B cell (primary cell): ENCODE measurements around the gene ALDH8A1. TPM values are rescaled to one million over a fixed set of nuclear protein-coding genes. Genes with fewer than 3 reads are reported as not detected.

ENCODE experiments used
- ATAC-seq: fragments of 200-7000 bp; cut with Tn5 transposase; one replicate; pipeline ENCODE4 v1.10.0; 2021; ENCODE audit warnings: low read depth, mild to moderate bottlenecking, moderate number of reproducible peaks, moderate library complexity
- CTCF ChIA-PET: fragments of 350-600 bp; sonication (Branson Sonifier 250); formaldehyde crosslinking; loops from one replicate; lab custom pipeline; 2021; ENCODE audit warnings: antibody characterized with exemption, inconsistent platforms; lab: Charles Lee
- POLR2A ChIA-PET: fragments of 350-600 bp; sonication (Branson Sonifier 250); formaldehyde crosslinking; loops from one replicate; lab custom pipeline; 2021; ENCODE audit warnings: antibody characterized with exemption; lab: Charles Lee
- DNase-seq: peaks from one replicate; pipeline ENCODE4 v3.0.0; 2013
- H2AFZ ChIP-seq: 2 replicates; pipeline ENCODE4 v1.6.1; 2012; ENCODE audit warnings: mild to moderate bottlenecking, low read depth, low read length; ENCODE audit not compliant: insufficient read depth, poor library complexity, severe bottlenecking
- H3K27ac ChIP-seq, 2 donors: 1 replicate in 1 of 2; 2 replicates in 1 of 2; pipeline ENCODE4 v1.5.1; 2012 to 2013; ENCODE audit warnings: low read length in 2 of 2, mild to moderate bottlenecking in 2 of 2, moderate library complexity in 1 of 2
- H3K27me3 ChIP-seq, 4 experiments: fragments of 200-600 bp in 1 of 4; sonication (generic) in 1 of 4; replicated peaks in 1 of 4; 1 replicate in 2 of 4; 2 replicates in 2 of 4; pipeline versions ENCODE4 v1.6.1 to v1.7.0; 2013 to 2016; ENCODE audit warnings: low read length in 3 of 4, mild to moderate bottlenecking in 2 of 4, mixed read lengths in 1 of 4, moderate library complexity in 1 of 4; ENCODE audit not compliant: insufficient read depth in 4 of 4, control insufficient read depth in 3 of 4; ENCODE audit errors: control extremely low read depth in 1 of 4
- H3K36me3 ChIP-seq, 2 experiments: replicated peaks in 1 of 2; 1 replicate in 1 of 2; 2 replicates in 1 of 2; pipeline versions ENCODE4 v1.6.1 to v1.7.1; 2013; ENCODE audit warnings: low read length in 1 of 2; ENCODE audit not compliant: insufficient read depth in 2 of 2, control insufficient read depth in 1 of 2; ENCODE audit errors: control extremely low read depth in 1 of 2, extremely low read depth in 1 of 2
- H3K4me1 ChIP-seq, 2 donors: fragments of 200-600 bp in 1 of 2; sonication (generic) in 1 of 2; 1 replicate in 1 of 2; 2 replicates in 1 of 2; pipeline versions ENCODE4 v1.5.1 to v1.6.1; 2013 to 2017; ENCODE audit warnings: low read length in 2 of 2; ENCODE audit not compliant: control insufficient read depth in 2 of 2, insufficient read depth in 2 of 2
- H3K4me2 ChIP-seq: replicated peaks from 2 replicates; pipeline ENCODE3; 2012; ENCODE audit warnings: mild to moderate bottlenecking, low read depth, low read length; ENCODE audit not compliant: poor library complexity, severe bottlenecking
- H3K4me3 ChIP-seq, 5 experiments: fragments of 200-600 bp in 1 of 5; sonication (generic) in 1 of 5; 1 replicate in 3 of 5; 2 replicates in 2 of 5; pipeline versions ENCODE4 v1.5.1 to v1.7.0; 2011 to 2016; ENCODE audit warnings: low read length in 4 of 5, mild to moderate bottlenecking in 4 of 5, low read depth in 2 of 5, control low read depth in 1 of 5, moderate library complexity in 1 of 5; ENCODE audit not compliant: insufficient read depth in 1 of 5; ENCODE audit errors: control extremely low read depth in 1 of 5, extremely low read depth in 1 of 5
- H3K79me2 ChIP-seq: fragments of 200-600 bp; sonication (generic); one replicate; pipeline ENCODE4 v1.6.0; 2016; ENCODE audit warnings: low read length; ENCODE audit not compliant: control insufficient read depth, insufficient read depth
- H3K9ac ChIP-seq: fragments of 200-600 bp; sonication (generic); 2 replicates; pipeline ENCODE4 v1.6.1; 2017; ENCODE audit warnings: mild to moderate bottlenecking, low read length, moderate library complexity
- H3K9me3 ChIP-seq, 3 donors: one replicate each; pipeline versions ENCODE4 v1.6.1 to v1.7.1; 2013; ENCODE audit warnings: low read length in 2 of 3; ENCODE audit not compliant: control insufficient read depth in 2 of 3, insufficient read depth in 1 of 3; ENCODE audit errors: control extremely low read depth in 1 of 3
- H4K20me1 ChIP-seq: 2 replicates; pipeline ENCODE4 v1.6.0; 2012; ENCODE audit warnings: mild to moderate bottlenecking, low read length; ENCODE audit not compliant: insufficient read depth, control insufficient read depth, poor library complexity, severe bottlenecking
- H3K27ac Mint-ChIP-seq: one replicate; pipeline ENCODE4 v1.8.0; 2021; ENCODE audit warnings: mixed read lengths
- H3K27me3 Mint-ChIP-seq: one replicate; pipeline ENCODE4 v1.8.0; 2021; ENCODE audit warnings: mixed read lengths
- H3K4me1 Mint-ChIP-seq: one replicate; pipeline ENCODE4 v1.8.0; 2021; ENCODE audit warnings: mixed read lengths
- H3K4me3 Mint-ChIP-seq: one replicate; pipeline ENCODE4 v1.8.0; 2021; ENCODE audit warnings: mixed read lengths
- H3K9me3 Mint-ChIP-seq: one replicate; pipeline ENCODE4 v1.8.0; 2022; ENCODE audit warnings: mixed read lengths; ENCODE audit not compliant: insufficient read depth
- EZH2 ChIP-seq: IDR thresholded peaks from 2 replicates; pipeline ENCODE4 v1.6.1; 2012; ENCODE audit warnings: borderline replicate concordance, low read depth, mild to moderate bottlenecking, moderate library complexity, low read length; ENCODE audit not compliant: insufficient read depth, poor library complexity, severe bottlenecking
- WGBS: methylation state at CpG from one replicate; pipeline ENCODE4 v1.1.5; 2013; ENCODE audit warnings: missing lambda C conversion rate; ENCODE audit not compliant: insufficient coverage; 5-methylcytosine and 5-hydroxymethylcytosine counted together
- intact Hi-C: fragments of 100-400 bp; cut with micrococcal nuclease; formaldehyde crosslinking; loops from one replicate; pipeline ENCODE4 v1.10.0; 2022
- polyA plus RNA-seq: library from polyadenylated mRNA; depleted of rRNA; stranded (reverse); fragments of >200 nt; gene quantifications from 2 replicates; pipeline ENCODE4 v1.2.3, GENCODE V29; 2012
- total RNA-seq, 2 donors: library from RNA; stranded (reverse); fragments of 120-200 nt in 1 of 2; gene quantifications; 1 replicate in 1 of 2; 2 replicates in 1 of 2; pipeline versions ENCODE4 v1.2.3 to v1.2.4, GENCODE V29; 2013 to 2022
- TF ChIP-seq, protein P1 (sequence below): fragments of 200-600 bp; IDR thresholded peaks from one replicate; pipeline ENCODE4 v1.8.0; 2022; ENCODE audit warnings: antibody characterized with exemption, mild to moderate bottlenecking

The ALDH8A1 gene
- total and polyA plus RNA-seq, 2 donors (not counting 1 experiment from before 2014, with no cell fraction given): 0.49 to 1.1 TPM

DNA sequence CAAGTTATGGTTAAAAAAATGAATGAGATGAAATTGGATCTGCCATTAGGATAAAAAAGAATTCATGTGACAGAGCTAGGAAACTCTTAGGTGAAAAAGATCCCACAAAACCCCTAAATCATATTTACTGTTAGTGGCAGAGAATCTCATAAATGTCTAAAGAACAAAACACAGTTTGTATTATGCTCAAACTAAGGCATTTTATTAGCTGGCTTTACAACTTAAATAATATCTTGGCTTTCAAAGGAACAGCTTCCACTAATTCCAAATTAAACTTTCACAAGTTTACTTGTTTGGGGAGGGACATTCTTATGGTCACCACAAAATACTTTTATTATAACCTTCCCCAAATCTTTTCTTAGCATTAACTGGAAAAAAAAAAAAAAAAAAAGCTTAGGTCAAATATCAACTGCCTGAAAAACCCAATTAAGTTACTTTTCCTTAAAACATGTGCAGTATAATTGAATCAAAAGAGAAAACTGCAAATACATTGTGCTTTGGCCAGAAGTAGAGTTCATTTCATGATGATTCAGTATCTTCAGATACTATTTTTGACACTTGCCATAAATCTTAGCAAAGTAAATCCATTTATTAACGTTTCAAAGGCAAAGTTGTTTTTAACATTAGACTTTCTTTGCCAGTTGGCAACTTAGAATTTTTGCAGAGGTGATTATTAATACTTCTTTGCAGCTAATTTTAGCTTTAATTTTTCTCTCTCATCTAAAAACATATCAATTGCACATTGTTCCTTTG, 14.7 kb upstream of the ALDH8A1 start:
- peaks cover 4 to 36% of the 10 kb centered on the region in 2 experiments for H3K36me3 ChIP-seq
- no peaks in the 10 kb centered on the region for H3K4me1 ChIP-seq
- ATAC-seq: no peak
- no peak overlapping the region for H3K4me2 ChIP-seq
- no peaks in the 10 kb centered on the region for H3K79me2 ChIP-seq
- no peak overlapping the region for H2AFZ ChIP-seq
- Mint-ChIP-seq H3K4me3 (no peak overlapping the region), H3K9me3 (peaks cover 5% of the 10 kb centered on the region), H3K4me1 (no peaks in the 10 kb centered on the region), H3K27me3 (no peaks in the 10 kb centered on the region), H3K27ac (no peak overlapping the region)
- intact Hi-C loops: no loop called here
- POLR2A ChIA-PET: no interaction called here
- no CpG with 5 or more reads among the region's 1 CpG for WGBS
- no peak for DNase-seq
- H3K9ac ChIP-seq: no peak overlapping the region
- no peak overlapping the region for H3K27ac ChIP-seq
- no peak overlapping the region for H3K4me3 ChIP-seq
- CTCF ChIA-PET: interaction anchor here (0.5 to 1.8 kb wide), 3 partner anchors 24 to 872 kb away, joined by 3 to 6 read pairs (median 3); no protein-coding TSS in a partner anchor
- H3K9me3 ChIP-seq: no peaks in the 10 kb centered on the region
- H4K20me1 ChIP-seq: no peaks in the 10 kb centered on the region
- no peaks in the 10 kb centered on the region for H3K27me3 ChIP-seq
- TF ChIP-seq, protein P1, sequence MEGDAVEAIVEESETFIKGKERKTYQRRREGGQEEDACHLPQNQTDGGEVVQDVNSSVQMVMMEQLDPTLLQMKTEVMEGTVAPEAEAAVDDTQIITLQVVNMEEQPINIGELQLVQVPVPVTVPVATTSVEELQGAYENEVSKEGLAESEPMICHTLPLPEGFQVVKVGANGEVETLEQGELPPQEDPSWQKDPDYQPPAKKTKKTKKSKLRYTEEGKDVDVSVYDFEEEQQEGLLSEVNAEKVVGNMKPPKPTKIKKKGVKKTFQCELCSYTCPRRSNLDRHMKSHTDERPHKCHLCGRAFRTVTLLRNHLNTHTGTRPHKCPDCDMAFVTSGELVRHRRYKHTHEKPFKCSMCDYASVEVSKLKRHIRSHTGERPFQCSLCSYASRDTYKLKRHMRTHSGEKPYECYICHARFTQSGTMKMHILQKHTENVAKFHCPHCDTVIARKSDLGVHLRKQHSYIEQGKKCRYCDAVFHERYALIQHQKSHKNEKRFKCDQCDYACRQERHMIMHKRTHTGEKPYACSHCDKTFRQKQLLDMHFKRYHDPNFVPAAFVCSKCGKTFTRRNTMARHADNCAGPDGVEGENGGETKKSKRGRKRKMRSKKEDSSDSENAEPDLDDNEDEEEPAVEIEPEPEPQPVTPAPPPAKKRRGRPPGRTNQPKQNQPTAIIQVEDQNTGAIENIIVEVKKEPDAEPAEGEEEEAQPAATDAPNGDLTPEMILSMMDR: no peak
- no peak for TF ChIP-seq EZH2

DNA sequence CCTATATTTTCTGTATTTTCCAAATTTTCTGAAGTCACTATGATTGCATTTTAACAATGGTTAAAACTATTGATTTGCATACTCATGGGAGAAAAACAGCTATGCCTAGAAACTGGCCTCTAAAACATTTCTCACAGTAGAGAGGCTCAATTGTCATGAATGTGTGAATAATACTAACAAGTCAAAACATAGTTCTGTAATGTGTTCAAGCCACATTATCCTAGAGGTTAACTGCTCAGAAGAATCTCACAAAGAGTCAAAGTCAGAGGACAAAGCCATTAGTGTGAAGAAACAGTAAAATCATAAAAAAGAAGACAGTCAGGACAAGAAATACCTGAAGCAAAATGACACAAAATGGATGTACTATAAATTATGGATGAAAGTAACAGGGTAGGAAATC, 12.5 kb upstream of the ALDH8A1 start:
- CTCF ChIA-PET: no interaction called here

More for the DNA sequence above, 12.5 kb upstream of the ALDH8A1 start:
- no peak for ATAC-seq
- Histone ChIP-seq H3K4me3 (no peak overlapping the region), H2AFZ (no peak overlapping the region), H4K20me1 (no peaks in the 10 kb centered on the region), H3K9me3 (peaks cover 0 to 2% (median 0%) of the 10 kb centered on the region in 3 donors), H3K9ac (no peak overlapping the region), H3K4me1 (no peaks in the 10 kb centered on the region), H3K27ac (no peak overlapping the region), H3K27me3 (no peaks in the 10 kb centered on the region), H3K79me2 (no peaks in the 10 kb centered on the region), H3K4me2 (no peak overlapping the region), H3K36me3 (peaks cover 8 to 31% of the 10 kb centered on the region in 2 experiments)
- Mint-ChIP-seq H3K4me3 (no peak overlapping the region), H3K27ac (no peak overlapping the region), H3K27me3 (no peaks in the 10 kb centered on the region), H3K9me3 (peaks cover 5% of the 10 kb centered on the region), H3K4me1 (no peaks in the 10 kb centered on the region)
- DNase-seq: no peak
- TF ChIP-seq EZH2: no peak
- TF ChIP-seq, protein P1: no peak
- intact Hi-C loops: no loop called here
- POLR2A ChIA-PET: no interaction called here
